Suppressor macrophage treated with lipopolysaccharide for 1 hour (primary cell): ENCODE data around the gene PMEPA1.

Experiments used
- DNase-seq, 3 donors: peaks; one replicate each; pipeline ENCODE4 v3.0.0-alpha.2; 2020 to 2022

The PMEPA1 gene

GRCh38 chr20:57692393-57692792 lies 17.4 kb downstream of the PMEPA1 start:
- no peak for DNase-seq

DNA sequence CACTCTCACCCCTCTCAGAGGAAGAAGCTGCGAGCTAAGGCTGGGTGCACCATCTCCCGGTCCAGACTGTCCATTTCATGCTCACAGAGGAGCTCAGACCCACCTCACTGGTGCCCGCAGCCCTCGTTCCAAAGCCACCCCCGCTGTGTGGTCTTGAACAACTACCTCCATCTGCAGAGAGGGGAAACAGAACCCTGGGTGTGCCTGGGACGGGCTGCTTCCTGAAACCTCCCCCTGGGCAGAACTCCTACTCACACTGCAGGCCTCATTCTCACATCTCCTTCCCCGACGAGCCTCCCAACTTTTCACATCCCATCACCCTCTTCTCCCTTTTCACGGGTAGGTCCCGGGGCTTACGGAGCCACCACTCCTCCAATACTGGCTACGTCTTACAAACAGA lies 18.1 kb downstream of the PMEPA1 start:
- peak in 2 of 3 donors; percentile 25 to 30 for DNase-seq

DNA sequence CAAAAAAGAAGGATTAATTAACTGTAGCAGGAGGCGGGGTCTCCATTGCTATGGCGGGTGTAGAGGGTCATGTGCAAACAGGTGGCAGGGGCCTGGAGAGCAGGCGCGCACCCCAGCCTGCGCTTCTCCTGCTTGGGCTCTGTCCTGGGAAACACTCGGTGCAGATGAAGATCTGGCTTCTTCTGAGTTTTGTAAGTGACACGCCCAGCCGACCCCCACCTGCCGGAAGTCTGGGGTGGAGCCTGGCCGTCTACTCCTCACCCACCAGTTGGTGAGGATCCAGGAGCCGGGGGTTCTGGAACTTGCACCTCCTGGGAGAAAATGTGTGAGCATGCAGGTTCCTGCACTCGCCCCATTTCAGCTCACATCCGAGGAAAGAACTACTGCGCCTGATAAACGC lies 19.3 kb downstream of the PMEPA1 start:
- DNase-seq = no peak

DNA sequence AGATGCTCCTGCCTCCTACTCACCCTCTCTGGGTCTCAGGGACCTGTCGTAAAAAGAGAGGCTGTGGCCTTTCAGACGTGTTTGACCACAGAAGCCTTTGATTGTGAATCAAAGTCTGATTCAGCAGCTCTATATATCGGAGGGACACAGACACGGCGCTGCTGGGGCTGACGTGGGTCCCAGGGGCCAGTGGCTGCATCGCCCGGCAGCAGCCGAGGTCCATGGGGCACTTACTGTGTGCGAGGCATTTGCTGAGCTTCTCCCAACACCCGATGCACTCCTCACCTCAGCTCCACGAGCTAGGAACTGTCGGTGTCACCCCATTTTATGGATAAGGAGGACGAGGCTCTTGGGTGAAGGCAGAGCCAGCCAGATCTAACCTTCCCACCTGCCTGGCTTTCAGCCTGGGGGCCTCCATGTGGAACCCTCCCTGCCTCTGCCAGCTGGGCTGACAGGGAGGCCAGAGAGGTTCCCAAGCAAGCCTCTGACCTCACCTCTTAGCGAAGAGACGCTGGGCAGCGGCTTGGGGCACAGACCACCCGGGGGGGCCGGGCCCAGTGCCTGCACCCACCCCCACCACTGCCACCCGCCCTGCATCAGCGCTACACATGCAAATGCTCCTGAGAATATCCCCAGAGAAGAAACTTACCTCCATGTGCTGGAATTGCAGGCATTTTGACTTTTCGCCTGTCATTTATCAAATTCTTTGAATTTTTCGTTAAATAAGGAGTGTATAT lies 19.9 kb downstream of the PMEPA1 start:
- no peak for DNase-seq

- no peak for DNase-seq
Observed at GRCh38 chr20:57688864-57689263, 21.0 kb downstream of the PMEPA1 start.

DNA sequence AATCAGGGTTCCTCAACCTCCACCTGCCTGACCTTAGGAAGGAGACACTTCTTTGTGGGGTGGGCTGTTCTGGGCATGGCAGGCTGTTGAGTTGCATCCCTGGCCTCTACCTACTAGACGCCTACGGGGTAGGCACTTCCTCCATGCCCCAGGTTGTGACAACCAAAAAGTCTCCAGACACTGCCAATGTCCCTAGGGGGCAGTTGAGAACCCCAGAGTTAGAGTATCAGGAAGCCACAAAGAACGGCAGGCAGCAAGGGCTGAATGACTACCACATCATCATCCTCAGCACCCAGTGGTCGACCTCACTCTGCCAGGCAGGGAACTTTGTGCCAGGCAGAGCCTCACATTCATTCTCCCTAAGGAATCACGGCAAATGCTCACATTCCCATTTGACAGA lies 21.5 kb downstream of the PMEPA1 start:
- DNase-seq = no peak

- no peak for DNase-seq
Observed at GRCh38 chr20:57686931-57687652, 22.7 kb downstream of the PMEPA1 start.

- no peak for DNase-seq
Observed at GRCh38 chr20:57685146-57685758, 24.6 kb downstream of the PMEPA1 start.

DNA sequence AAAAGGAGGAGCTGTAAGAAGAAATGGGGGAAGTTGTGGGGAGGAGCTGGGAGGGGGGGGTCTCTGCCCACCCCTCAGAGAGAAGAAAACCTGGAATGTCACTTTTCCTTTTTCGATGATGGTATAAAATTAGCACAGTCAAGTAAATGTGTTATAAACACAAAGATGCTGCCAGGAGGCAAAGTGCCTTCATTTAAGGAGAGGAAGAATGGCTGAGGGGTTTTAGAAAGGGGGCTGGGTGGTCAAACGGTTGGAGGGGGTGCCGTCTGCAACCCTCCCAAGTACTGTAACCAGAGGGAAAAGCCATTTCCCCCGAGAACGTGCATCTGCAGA lies 25.0 kb downstream of the PMEPA1 start:
- no peak for DNase-seq

- no peak for DNase-seq
Observed at GRCh38 chr20:57683881-57684807, 25.7 kb downstream of the PMEPA1 start.

- DNase-seq = no peak
Observed at GRCh38 chr20:57683287-57683686, 26.5 kb downstream of the PMEPA1 start.

DNA sequence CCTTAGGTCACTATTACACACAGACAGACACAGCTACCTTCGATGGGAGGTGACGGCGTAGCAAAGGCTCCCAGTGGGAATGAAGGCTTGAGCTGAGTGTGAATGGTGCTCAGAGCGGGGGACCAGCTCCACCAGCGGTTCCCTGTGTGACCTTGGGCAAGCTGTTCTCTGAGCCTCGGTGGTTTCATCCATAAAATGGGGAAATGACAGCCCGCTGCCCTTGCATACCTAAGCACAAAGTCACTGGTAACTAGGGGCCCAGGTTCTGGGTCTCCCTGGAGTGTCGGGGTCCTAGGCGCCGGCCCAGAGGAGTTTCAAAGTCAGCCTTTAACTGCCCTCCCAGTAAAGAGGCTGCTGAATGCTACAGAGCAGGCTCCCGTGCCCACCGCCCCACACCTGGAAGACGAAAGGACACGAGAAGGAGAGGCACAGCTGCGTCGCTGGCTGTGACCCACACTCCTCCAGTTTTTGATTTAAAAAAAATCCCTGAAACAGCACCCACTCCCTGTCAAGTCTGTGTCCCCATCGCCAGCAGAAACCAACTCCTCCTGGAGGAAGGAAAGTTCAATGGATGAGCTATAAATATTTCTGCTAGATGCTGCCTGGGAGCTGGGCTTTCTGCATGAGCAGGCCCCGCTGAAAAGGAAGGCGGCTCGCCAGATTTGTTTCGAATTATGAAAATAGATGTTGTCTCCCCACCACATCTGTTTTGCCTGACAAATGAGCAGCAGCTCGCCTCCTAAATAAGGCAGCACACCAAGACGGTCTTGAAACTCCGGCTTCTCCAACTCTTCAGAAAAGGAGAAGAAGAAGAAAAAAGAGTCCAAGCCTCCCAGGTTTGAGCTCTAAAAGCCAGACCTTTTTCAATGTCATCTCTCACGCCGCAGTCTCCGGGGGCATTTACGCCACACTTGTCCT lies 27.4 kb downstream of the PMEPA1 start:
- no peak for DNase-seq

DNA sequence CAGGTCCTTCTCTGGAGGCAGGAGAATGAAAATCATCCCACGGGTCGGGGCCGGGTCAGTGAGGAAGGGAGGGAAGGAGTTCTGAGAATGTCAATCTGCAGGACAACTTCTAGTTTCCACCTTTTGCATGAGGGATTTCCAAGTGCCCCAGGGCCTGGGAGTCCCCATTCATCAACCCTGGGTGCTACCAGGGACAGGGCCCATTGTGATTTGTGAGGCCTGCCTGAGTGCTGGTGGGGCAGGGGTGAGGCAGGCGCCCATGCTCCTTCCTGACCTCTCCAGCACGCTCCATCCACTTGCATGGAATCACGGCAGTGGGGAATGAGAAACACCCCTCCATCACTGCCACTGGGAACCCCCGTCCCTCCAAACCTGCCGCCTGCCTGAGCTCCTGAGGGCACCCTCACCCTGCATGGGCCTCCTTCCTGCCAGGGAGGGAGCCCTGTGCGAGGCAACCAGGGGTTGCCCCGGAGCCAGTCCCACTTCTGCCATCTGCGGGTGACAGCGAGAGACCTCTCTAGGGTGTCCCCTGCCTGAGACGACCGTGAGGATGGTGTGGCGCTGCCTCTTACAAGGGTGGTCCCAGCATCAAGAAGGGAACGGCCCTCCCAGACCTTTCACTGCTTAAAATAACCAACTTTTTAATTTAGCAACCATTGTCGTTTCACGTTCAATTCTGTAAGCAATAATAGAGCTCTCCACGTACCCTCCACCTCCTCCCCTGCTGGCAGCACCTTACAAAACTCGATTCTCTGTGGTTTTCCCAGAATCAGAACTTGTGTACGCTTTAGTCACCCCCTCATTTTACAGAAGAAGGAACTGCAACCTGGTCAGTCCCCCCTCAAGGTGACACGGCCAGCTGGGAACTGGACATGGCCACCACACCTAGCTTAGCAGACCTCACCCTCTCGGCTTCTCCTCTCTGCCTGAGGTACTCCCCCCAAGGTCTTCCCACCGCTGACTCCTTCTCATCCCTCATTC lies 28.6 kb downstream of the PMEPA1 start:
- DNase-seq = peak in 2 of 3 donors; percentile 16 to 32

DNA sequence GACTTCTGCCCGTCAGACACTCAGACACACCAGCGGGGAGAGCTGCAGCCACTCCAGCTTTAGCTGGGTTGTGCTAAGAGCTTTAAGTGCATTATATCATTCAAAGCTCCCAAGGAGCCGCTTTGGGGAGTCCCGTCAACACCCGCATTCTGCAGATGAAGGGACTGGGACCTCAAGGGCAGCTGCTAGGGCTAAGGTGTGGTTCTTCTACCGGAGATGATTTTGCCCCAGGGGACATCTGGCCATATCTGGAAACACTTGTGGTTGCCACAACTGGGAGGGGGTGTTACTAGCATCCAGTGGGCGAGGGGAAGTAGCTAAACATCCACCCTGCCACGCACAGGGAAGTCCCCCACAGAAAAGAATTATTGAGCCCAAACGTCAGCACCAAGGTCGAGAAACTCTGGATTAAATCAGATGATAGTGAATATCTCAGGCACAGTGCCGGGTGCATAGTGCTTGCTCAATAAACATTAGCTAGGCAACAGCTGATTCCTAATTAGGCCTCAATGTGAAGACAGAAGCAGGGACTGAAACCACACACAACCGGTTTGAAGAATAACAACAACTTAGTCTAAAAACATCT lies 29.6 kb downstream of the PMEPA1 start:
- DNase-seq = peak; percentile 73 to 82 (median 81)

DNA sequence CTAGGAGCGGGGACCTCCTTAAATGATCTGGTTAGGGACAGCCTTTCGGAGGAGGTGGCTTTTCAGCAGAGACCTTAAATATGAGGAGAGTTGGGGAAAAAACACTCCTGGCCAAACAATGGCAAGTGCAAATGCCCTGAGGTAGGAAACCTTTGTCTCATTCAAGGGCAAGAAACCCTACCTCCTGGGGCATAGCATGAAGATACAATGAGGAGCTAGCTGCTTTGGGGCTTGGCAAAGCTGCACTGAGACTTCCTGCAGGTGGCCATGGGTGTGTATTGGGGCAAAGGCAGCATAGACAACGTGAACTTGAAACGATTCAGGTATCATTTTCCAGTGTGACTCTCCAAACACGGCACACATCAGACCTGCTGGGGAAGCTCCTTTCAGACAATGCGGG lies 30.7 kb downstream of the PMEPA1 start:
- no peak for DNase-seq

- DNase-seq = no peak
Observed at GRCh38 chr20:57678340-57678739, 31.5 kb downstream of the PMEPA1 start.

- DNase-seq = no peak
Observed at GRCh38 chr20:57677584-57677982, 32.2 kb downstream of the PMEPA1 start.

DNA sequence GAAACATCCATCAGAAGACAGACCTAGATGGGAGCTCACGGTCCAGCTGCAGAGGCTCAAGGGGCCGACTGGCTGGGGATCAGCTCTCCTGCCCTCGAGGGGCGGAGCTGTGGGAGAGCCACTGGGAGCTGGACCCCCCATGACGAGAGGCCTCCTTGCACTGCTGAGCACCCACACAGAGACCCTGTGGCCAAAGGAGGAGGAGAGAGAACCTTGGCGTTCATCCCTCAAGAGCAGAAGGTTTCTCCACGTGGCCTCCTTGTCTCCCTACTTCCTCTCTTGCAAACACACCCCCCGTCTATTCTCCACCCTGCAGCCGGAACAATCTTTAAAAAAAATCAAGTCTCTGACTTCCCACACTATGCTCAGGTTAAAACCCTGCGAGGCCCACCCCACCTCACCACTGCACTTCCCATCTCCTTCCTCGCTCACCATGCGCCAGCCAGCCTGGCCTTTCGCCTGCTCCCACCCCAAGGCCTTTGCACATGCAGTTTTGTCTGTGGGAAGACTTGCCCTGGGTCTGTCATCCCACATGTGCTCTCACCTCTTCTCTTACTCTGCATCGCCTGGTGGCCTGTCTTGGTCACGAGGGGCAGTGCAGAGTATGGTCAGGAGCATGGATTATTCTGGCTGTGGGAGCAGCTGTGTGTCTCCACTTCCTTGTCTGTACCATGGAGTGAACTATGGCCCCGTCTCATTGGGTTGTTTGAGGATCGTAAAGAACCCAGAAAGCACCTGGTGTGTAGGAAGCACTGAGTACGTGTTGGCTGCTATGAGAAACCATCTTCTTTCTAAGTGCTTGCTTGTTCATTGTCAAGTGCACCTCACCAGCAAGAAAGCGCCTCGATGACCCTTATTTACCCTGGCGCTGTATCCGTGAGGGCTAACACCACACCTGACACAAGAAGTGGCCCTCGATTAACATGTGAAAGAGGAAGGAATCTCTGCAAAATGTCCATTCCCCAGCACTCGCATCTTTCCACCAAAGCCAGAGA lies 32.9 kb downstream of the PMEPA1 start:
- no peak for DNase-seq

DNA sequence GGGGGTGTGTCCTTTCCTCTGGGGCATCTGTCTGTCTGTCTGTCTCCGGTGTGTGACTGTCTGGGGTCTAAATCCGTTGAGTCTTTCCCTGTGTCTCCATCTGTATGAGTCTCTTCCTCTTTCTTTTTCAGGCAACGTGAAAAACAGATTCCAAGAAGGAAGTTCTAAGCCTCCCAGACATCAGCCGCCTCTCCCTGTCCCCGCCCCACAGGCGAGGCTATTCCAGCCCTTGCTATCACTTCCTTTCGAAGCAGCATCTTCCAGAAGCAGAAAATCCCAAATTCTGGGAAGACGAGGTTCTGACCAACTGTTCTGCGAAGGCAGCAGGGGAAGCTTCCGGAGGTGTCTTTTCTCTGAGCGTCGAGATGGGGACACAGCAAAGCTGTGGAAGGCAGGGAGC lies 34.0 kb downstream of the PMEPA1 start:
- peak in 2 of 3 donors; percentile 16 to 28 for DNase-seq
